Stomach (tissue), 9 donors: ENCODE data around the gene SKP1. TPM values are rescaled to one million over a fixed set of nuclear protein-coding genes. Genes with fewer than 3 reads are reported as not detected.

Experiments used
- DNase-seq, 2 donors: peaks; one replicate each; pipeline versions ENCODE4 v3.0.0 to v3.0.0-alpha.2; 2013 to 2019
- H3K27ac ChIP-seq, 5 donors: fragments of 200-600 bp in 4 of 5; sonication (generic) in 4 of 5; one replicate each; pipeline ENCODE4 v1.5.1; 2013 to 2019; ENCODE audit warnings: mild to moderate bottlenecking in 1 of 5, moderate library complexity in 1 of 5
- H3K27me3 ChIP-seq, 3 donors: fragments of 200-600 bp; sonication (generic); one replicate each; pipeline ENCODE4 v1.5.1; 2017 to 2019; ENCODE audit warnings: mixed run types in 1 of 3
- H3K36me3 ChIP-seq, 4 donors: fragments of 200-600 bp; sonication (generic); 1 replicate in 3 of 4; 2 replicates in 1 of 4; pipeline ENCODE4 v1.5.1; 2016 to 2019
- H3K4me1 ChIP-seq, 4 donors: fragments of 200-600 bp; sonication (generic); one replicate each; pipeline ENCODE4 v1.5.1; 2016 to 2019
- H3K4me3 ChIP-seq, 4 donors: fragments of 200-600 bp; sonication (generic) in 3 of 4; one replicate each; pipeline ENCODE4 v1.5.1; 2016 to 2019; ENCODE audit warnings: mild to moderate bottlenecking in 1 of 4
- H3K9me3 ChIP-seq, 4 donors: fragments of 200-600 bp; sonication (generic); one replicate each; pipeline ENCODE4 v1.5.1; 2016 to 2019
- EP300 ChIP-seq: sonication (generic); formaldehyde crosslinking; IDR thresholded peaks from one replicate; pipeline ENCODE4 v1.6.1; 2017; ENCODE audit warnings: antibody characterized with exemption
- POLR2A ChIP-seq, 4 donors: fragments of 450-650 bp; IDR thresholded peaks; one replicate each; pipeline ENCODE4 v1.6.1; 2016; ENCODE audit warnings: antibody characterized with exemption in 4 of 4, control low read depth in 2 of 4, mild to moderate bottlenecking in 1 of 4, moderate library complexity in 1 of 4
- POLR2AphosphoS5 ChIP-seq, 3 donors: sonication (generic); formaldehyde crosslinking; IDR thresholded peaks; one replicate each; pipeline ENCODE4 v1.6.1; 2016; ENCODE audit warnings: antibody characterized with exemption in 3 of 3
- WGBS, 5 donors: extraction: QIAGEN DNeasy Blood & Tissue Kit in 3 of 5; methylation state at CpG; one replicate each; pipeline versions ENCODE4 v1.1.5 to v1.1.7; 2013 to 2018; 5-methylcytosine and 5-hydroxymethylcytosine counted together
- intact Hi-C: fragments of 100-400 bp; cut with DNase I; formaldehyde crosslinking; loops from one replicate; pipeline ENCODE4 v1.15.1; 2023; ENCODE audit warnings: low total_unique reads
- polyA plus RNA-seq, 3 donors: library from polyadenylated mRNA; stranded (reverse); fragments of 200-250 nt; gene quantifications; one replicate each; pipeline ENCODE4 v1.2.3, GENCODE V29; 2013
- total RNA-seq, 5 donors: library from RNA; depleted of rRNA; stranded (reverse); fragments of >200 nt; gene quantifications; one replicate each; pipeline versions ENCODE4 v1.1.0 to v1.2.3, GENCODE V29; 2014 to 2016
- TF ChIP-seq, protein P1 (sequence below), 7 experiments: fragments of 450-650 bp in 4 of 7; fragments of 200-600 bp in 3 of 7; sonication (generic) in 3 of 7; IDR thresholded peaks; one replicate each; pipeline ENCODE4 v1.5.1; 2016 to 2019; ENCODE audit warnings: antibody characterized with exemption in 7 of 7, control low read depth in 2 of 7, mild to moderate bottlenecking in 1 of 7
- donor health status: healthy with polysubstance abuse.
- donor health status: Bipolar disorder and iron deficiency.
- donor health status: healthy.

SKP1 gene
- total and polyA plus RNA-seq, 8 donors, result 18.1 to 590 (median 162) TPM

DNA sequence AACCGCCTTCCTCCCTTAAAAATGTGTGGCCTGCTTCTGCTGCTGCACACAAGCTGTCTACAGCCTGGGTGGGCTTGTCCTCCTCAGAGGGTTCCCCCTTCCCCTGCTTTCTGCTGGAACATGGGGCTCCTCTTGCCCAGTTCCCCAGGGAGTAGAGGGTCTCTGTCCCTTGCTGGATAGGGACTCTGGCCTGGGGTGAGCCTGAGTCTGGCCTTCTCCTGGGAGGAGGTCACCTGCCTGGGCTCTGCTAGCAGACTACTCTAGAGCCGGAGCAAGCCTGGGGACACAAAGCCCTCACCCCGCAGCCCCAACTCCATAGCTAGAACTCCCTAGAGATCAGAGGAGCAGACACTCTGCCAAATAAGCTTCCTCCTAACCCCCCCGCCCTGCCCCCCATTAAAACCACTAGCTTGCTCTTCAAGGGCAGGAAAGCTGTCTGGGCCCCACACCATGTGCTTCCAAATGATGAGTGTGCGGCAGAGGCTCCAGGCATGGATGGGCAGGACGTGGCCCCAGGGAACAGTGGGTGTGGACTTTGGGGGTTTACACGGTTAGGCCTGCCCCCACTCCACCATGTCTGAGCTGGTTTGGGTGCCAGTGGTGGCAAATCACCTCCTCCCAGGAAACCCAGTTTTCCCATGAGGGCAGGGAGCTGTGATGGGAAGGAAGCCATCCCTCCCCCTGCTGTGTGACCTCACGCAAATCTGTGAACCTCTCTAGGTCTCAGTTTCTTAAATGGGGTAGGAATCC lies 52.3 kb downstream of the SKP1 start:
- Histone ChIP-seq H3K27me3 (no peaks in the 10 kb centered on the region), H3K4me3 (no peak overlapping the region), H3K9me3 (no peaks in the 10 kb centered on the region), H3K36me3 (peaks cover 0 to 16% (median 12%) of the 10 kb centered on the region in 4 donors), H3K27ac (peak overlapping the region in 3 of 5 donors; percentile 18 to 66 (median 65)), H3K4me1 (peaks cover 29 to 63% (median 37%) of the 10 kb centered on the region in 4 donors)
- DNase-seq, result no peak
- TF ChIP-seq POLR2A (IDR thresholded peaks at IDR 0.05) (no peak), EP300 (no peak), POLR2AphosphoS5 (IDR thresholded peaks at IDR 0.05) (no peak)
- TF ChIP-seq, protein P1, sequence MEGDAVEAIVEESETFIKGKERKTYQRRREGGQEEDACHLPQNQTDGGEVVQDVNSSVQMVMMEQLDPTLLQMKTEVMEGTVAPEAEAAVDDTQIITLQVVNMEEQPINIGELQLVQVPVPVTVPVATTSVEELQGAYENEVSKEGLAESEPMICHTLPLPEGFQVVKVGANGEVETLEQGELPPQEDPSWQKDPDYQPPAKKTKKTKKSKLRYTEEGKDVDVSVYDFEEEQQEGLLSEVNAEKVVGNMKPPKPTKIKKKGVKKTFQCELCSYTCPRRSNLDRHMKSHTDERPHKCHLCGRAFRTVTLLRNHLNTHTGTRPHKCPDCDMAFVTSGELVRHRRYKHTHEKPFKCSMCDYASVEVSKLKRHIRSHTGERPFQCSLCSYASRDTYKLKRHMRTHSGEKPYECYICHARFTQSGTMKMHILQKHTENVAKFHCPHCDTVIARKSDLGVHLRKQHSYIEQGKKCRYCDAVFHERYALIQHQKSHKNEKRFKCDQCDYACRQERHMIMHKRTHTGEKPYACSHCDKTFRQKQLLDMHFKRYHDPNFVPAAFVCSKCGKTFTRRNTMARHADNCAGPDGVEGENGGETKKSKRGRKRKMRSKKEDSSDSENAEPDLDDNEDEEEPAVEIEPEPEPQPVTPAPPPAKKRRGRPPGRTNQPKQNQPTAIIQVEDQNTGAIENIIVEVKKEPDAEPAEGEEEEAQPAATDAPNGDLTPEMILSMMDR (IDR thresholded peaks at IDR 0.05), result no peak
- intact Hi-C loops, result no loop called here
- WGBS, 5 donors, result 83 to 89% (median 87%) methylated on average over 6 to 8 of the region's 8 CpGs

DNA sequence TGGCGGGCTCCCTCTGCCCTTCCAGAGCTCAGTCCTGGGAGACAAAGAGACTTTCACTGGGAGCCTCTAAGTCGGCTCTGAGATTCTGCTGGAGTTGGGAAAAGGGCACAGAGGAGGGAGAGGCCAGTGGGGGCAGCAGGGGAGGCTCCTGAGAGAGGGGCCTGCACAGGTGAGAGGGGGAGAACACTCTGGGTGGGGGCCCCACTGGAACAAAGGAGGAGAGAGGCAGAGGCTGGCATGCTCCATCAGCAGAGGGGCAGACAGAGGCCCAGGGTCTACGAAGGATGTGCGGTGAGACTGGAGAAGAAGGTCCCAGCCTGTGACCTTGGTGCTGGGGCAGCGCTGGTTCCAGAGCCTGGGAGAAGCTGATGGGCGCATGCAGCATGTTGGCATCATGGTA lies 53.4 kb downstream of the SKP1 start:
- Histone ChIP-seq H3K9me3 (no peaks in the 10 kb centered on the region), H3K27me3 (no peaks in the 10 kb centered on the region), H3K27ac (no peak overlapping the region), H3K4me3 (no peak overlapping the region), H3K36me3 (peaks cover 0 to 10% (median 2%) of the 10 kb centered on the region in 4 donors), H3K4me1 (peaks cover 26 to 60% (median 33%) of the 10 kb centered on the region in 4 donors)
- intact Hi-C loops, result no loop called here
- DNase-seq, result no peak
- WGBS, 5 donors, result 89 to 95% (median 91%) methylated on average over 6 of the region's 6 CpGs
- no peak for TF ChIP-seq EP300
- TF ChIP-seq, protein P1 (IDR thresholded peaks at IDR 0.05), result no peak
- TF ChIP-seq POLR2A (IDR thresholded peaks at IDR 0.05), result no peak
- no peak for TF ChIP-seq POLR2AphosphoS5 (IDR thresholded peaks at IDR 0.05)

DNA sequence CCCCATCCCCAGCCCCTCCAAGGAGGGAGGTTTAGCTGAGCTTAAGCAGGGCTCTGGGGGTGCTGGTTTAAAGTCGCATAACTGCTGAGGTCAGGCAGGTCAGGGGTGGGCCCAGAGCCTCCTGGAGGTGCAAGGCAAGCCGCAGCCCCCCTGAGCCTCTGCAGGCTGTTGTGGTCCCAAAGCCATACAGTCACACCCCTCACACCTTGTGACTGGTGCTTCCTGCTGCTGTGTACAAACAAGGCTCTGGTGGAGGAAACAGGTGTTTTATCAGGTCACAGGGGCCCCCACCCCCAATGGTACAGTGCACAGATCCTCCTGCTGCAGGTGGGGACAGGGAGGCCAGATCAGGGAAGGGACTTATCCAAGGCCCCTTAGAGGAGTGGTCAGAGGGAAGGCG lies 54.2 kb downstream of the SKP1 start:
- Histone ChIP-seq H3K36me3 (peaks cover 0 to 6% (median 2%) of the 10 kb centered on the region in 4 donors), H3K27me3 (no peaks in the 10 kb centered on the region), H3K4me3 (no peak overlapping the region), H3K27ac (peak overlapping the region in 2 of 5 donors; percentile 5 to 28), H3K4me1 (peaks cover 18 to 51% (median 25%) of the 10 kb centered on the region in 4 donors), H3K9me3 (no peaks in the 10 kb centered on the region)
- WGBS, 5 donors, result 49 to 100% (median 69%) methylated on average over 1 to 3 of the region's 3 CpGs
- DNase-seq, result peak; percentile 31 to 66
- TF ChIP-seq POLR2A (IDR thresholded peaks at IDR 0.05) (no peak), POLR2AphosphoS5 (IDR thresholded peaks at IDR 0.05) (no peak), EP300 (no peak)
- TF ChIP-seq, protein P1 (IDR thresholded peaks at IDR 0.05), result no peak
- intact Hi-C loops, result no loop called here

DNA sequence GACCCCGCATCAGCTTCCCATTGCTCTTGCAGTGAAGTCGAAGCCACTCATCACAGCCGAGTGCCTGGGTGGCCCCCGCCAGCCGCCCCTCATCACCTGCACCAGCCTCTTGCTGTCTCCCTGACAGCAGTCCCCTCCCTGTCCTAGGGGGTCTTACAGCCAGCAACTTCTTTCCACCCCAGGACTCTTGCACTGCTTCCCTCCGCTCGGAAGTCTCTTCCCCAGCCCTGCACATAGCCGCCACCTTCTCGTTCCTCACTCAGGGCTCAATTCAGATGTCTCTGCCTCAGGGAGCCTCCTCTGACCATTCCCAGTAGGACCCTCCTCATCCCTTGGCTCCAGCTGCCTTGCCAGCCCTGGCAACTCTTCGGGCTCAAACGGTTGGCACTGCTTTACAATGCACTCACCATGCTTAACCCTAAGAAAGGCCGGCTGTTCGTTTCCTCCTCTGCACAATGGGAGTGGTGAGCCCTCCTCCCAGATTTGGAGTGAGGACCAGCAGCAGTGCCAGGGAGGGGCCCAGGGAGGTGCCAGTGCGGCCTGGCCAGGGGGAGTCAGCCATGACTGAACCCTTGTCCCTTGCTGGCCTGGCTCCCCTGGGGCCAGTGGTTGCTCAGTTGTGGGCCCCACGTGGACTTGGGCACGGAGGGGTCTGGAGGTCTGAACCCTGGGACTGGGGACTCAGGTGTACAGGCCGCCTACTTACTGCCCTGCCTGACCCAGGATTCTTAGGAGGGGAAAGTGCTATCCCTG lies 56.2 kb downstream of the SKP1 start:
- H3K27me3 ChIP-seq, result peaks cover 0 to 8% (median 0%) of the 10 kb centered on the region in 3 donors
- H3K9me3 ChIP-seq, result no peaks in the 10 kb centered on the region
- H3K27ac ChIP-seq, result no peak overlapping the region
- no peak overlapping the region for H3K4me3 ChIP-seq
- no peak for DNase-seq
- H3K36me3 ChIP-seq, result peaks cover 0 to 6% (median 2%) of the 10 kb centered on the region in 4 donors
- intact Hi-C loops, result no loop called here
- peaks cover 14 to 36% (median 17%) of the 10 kb centered on the region in 4 donors for H3K4me1 ChIP-seq
- WGBS, 5 donors, result 82 to 93% (median 88%) methylated on average over 17 of the region's 17 CpGs
- TF ChIP-seq POLR2A (IDR thresholded peaks at IDR 0.05), result no peak
- TF ChIP-seq, protein P1 (IDR thresholded peaks at IDR 0.05), result no peak
- no peak for TF ChIP-seq POLR2AphosphoS5 (IDR thresholded peaks at IDR 0.05)
- no peak for TF ChIP-seq EP300
